Inflammatory macrophage (primary cell): ENCODE data around the gene STK24.

ENCODE experiments used
- DNase-seq, 2 donors: peaks; one replicate each; pipeline ENCODE4 v3.0.0-alpha.2; 2020 to 2022

STK24 gene

GRCh38 chr13:98509271-98510155, 67.4 kb downstream of the STK24 start:
- peak; percentile 84 to 94 for DNase-seq

DNA sequence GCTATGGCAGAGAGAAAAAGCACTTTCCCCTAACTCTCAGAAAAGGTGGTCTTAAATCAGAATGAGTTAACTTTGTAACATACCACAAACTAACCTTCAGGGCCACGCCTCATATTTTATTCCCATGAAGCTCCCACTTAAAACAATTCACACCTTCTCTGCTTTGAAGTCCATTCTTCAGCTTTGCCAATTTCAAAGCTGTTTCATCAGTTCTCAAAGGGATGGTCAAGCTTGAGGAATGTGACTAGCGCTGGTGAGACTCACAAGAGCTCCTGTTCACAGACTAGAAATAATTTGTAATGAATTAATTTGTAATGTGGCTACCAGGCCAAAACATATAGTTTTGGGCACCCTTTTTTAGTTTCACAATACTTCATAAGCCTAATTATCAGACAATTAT, 68.2 kb downstream of the STK24 start:
- DNase-seq = peak in 1 of 2 donors; percentile 39

- no peak for DNase-seq
Measured at GRCh38 chr13:98508280-98508679, 68.6 kb downstream of the STK24 start.

DNA sequence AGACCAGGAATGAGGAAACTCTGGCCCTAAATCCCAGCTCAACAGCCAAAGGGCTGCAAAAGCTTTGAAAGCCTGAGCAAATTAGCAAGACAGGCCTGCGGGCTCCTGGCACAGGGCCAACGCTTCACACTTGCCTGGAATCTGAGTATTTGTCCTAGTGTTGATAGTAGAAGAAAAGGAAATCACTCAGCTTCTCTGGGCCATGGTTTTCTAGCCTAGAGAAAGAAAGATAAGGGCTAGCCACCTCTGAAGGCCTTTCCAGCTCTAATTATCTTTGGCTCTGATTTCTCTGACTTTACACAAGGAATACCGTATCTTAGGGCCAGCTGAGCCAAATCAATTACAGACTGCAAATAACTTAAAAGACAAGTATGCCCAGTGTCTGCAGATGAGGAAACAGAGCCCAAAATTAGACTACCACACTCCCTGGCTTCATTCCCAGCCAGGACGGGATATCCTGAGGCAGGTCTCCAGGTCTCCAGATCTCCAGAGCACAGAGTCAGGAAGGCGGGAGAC, 69.6 kb downstream of the STK24 start:
- no peak for DNase-seq

DNA sequence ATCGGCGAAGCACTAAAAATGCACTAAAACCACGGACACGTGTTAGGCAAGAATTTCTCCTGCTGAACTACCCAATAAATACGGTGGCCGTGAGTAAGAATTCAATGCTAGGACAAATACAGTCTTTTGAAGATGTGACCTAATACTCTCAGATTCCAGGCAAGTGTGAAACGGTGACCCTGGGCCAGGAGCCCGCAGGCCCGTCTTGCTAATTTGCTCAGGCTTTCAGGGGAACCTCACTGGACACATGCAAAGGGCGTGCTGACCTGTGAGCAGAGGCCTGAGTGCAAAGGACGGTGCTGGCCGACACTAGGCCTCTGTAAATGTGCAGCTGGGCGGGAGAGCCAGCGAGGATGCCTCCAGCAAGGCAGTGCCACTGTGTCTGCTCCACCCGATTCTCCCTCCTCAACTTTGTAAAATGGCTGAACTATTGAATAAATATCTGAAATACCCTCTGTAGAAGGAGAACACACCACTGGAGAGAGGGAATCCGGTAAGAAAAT, 70.1 kb downstream of the STK24 start:
- DNase-seq = no peak

GRCh38 chr13:98506322-98506721, 70.6 kb downstream of the STK24 start:
- DNase-seq = no peak

DNA sequence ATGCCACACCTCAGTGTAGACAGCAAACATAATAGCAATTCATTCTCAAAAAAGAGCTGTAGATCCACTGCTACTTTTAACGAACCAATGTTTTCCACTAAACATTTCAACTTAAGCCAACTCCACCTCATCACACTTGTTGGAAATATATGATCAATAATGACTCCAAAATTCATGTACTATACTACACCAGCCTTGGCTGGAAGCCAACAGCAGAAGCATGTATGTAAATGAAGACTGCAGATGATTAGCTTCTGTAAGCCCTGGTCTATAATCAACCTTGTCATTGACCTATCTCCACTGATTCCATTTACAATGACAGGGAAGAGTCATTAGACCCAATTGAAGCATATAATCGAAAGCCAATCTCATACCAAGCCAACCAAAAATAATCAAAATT, 71.7 kb downstream of the STK24 start:
- no peak for DNase-seq

DNA sequence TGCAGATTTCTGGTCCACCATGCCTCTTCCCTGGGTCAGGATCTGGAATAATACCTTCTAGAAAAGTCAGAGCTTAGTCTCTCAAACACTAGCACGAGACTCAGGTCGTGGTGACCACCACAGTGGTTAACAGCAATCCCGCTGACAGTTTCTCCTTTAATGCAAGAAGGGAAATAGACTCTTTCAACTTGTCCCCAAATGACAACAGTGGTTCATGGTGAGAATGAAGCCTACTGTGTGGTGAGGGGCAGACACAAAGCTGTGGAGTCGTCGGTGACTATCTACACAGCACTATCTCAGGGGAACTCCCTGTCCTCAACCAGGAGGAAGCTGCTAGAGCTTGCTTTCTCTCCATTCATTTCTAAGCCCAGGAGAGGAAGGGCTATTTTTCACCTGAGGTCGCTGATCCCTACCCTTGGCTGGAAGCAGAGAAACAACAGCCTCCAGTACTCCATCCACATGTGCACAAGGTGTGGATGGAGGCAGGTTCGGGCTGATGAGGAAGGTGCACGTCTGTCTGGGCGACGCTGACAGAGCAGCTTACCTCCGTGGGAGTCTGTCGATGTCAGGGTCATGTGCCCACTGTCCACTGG, 72.4 kb downstream of the STK24 start:
- DNase-seq = peak in 1 of 2 donors; percentile 22

- no peak for DNase-seq
Measured at GRCh38 chr13:98504029-98504351, 72.9 kb downstream of the STK24 start.

GRCh38 chr13:98503175-98504028, 73.5 kb downstream of the STK24 start:
- peak in 1 of 2 donors; percentile 55 for DNase-seq

- no peak for DNase-seq
Measured at GRCh38 chr13:98500963-98501421, 75.9 kb downstream of the STK24 start.

GRCh38 chr13:98496966-98497365, 79.9 kb downstream of the STK24 start:
- DNase-seq = no peak

DNA sequence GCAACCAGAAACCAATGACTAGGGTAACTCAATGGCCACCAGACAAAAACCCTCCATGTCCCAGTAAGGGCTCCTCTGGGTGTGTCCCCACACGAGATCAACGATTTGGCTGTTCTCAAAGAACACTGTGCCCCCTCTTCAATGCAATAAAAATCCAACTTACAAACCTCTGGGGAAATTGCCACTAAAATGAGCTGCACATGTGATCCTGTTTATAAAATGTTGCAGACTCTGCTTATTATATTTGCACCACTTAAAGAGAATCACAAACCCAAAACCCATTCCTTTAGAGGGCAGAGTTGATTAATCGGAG, 80.5 kb downstream of the STK24 start:
- DNase-seq = no peak

DNA sequence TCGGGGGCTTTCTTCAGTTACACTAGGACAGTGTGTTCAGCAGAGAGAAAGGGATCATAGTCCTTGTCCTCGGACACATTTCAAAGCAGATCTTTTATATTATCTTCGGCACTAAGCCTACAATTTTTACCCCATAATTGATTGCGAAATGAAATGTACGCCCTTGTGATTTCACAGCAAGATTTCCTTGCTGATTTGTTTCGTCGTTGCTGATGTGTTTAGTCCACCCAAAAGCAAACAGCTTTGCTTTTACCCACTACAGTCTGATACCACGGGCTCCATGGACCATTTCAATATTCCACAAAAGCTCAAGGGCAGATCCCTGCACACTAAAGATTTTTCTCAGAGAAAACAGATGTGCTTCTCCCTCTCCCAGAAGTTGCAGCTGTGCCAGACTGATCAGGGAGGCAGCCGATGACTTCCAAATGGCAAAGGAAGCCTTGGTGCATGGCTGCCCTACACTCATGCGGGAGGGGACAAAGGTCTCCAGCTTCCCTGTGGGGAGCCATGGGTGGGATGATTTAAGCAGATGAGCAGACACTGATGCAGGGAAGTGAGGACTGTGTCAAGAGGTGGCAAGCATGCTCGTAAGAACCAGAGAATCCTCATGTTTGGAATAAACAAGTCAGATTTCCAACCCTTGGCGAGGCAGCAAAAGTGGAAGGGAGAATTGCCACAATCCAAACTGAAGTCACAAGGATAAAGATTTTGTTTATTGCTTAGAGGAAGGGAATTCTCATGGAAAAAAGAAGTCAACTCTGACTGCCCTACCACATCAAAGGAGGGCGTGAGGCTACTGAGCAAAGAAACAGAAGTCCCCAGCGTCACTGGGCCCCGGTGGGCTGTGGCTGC, 81.1 kb downstream of the STK24 start:
- peak; percentile 50 to 57 for DNase-seq

DNA sequence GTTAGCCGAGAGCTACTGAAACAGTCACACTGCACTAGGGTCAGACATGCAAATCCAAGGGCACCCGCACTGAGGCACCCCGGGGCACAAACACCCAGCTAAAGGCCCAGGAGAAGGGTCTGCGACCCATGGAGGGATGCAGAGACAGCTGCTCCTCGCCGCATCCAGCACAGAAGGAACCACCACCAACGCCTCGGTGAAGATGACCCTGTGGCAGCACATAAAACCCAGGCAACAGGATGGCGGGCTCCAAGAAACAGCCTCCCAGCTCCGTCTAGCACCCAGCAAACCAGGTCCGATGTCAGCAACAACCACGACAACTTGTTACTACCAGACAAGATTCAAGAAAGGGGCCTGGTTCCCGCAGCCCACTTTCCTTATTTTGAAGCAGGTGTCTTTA, 82.1 kb downstream of the STK24 start:
- DNase-seq = no peak

DNA sequence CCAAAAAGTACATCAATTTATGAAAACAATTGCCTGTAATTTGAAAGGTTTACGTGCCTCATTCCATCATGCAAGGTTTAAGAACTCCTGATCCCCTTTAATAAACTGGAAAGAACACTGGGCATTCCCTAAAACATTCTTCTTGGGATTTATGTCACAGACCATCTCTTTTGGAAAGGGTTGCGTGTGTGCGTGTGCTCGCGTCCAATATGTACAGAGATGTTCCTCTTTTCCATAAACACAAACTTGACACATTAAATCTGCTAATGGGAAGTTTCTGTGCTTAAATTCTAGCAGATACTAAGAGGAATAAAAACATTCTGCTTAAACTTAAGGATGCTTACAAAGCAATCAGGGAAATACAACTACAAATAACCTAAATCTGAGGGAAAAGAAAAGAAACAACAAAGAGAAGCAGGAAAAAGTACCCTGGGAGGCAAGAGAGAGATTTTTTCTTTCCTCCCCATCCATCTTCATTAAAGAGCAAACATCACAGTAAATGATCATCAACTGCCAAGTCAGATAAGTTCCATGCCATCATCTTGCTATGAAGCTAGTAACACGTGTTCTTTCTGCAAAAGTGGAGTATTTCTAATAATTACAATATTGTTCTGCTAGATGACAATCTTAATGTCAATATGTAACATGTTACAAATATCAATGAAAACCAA, 83.7 kb downstream of the STK24 start:
- peak in 1 of 2 donors; percentile 25 for DNase-seq

DNA sequence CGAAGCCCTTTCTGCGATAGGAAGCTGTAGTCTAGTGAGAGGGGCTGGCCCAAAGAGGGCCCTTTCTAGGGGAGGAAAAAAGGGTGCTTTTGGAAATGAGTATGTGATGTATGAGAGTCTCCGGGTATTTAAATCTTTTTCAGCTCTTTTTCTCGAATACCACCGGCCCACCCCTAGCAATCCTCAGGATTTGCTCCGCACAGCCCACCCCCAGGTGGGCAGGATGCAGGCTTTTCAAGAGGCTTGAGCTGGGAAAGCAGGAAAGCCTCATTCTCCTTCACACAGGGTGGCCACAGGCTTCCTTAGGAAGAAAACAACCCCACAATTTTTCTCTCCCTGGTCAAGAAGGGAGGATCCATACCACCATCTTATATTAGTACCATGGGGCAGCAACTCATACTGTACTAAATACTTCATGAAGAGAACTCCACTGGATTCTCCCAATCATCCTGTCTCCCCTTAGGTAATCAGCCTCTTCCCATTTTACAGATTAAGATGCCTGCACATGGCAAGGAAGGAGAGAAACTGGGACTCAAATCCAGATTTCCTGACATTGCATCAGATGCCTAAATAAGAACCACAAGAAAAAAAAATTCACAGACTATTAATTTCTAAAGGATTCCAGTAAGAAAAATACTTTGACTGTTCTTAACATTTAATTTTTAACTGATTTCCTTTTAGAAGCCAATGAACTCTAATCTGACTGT, 84.4 kb downstream of the STK24 start:
- DNase-seq = no peak

GRCh38 chr13:98490866-98491265, 86.0 kb downstream of the STK24 start:
- DNase-seq = no peak

GRCh38 chr13:98490195-98490836, 86.6 kb downstream of the STK24 start:
- no peak for DNase-seq
